DOHH2 (cell line): ENCODE measurements around the gene POGZ.

Experiments used
- H3F3A ChIP-seq: fragments of 200-600 bp; sonication (generic), shearing (Covaris generic); 2 replicates; pipeline ENCODE4 v1.6.0; 2016; ENCODE audit warnings: antibody characterized with exemption, mild to moderate bottlenecking; ENCODE audit not compliant: control insufficient read depth, insufficient read depth
- H3K27ac ChIP-seq: fragments of 200-600 bp; sonication (generic); 2 replicates; pipeline ENCODE4 v1.5.1; 2014; ENCODE audit warnings: low read depth, mild to moderate bottlenecking, low read length, moderate library complexity
- H3K27me3 ChIP-seq: fragments of 200-600 bp; sonication (generic); 2 replicates; pipeline ENCODE4 v1.6.1; 2014; ENCODE audit warnings: mild to moderate bottlenecking, low read length, mixed read lengths; ENCODE audit not compliant: control insufficient read depth
- H3K36me3 ChIP-seq: fragments of 200-600 bp; sonication (generic); 2 replicates; pipeline ENCODE4 v1.6.1; 2014; ENCODE audit warnings: mild to moderate bottlenecking, low read length, moderate library complexity, mixed read lengths; ENCODE audit not compliant: control insufficient read depth
- H3K4me1 ChIP-seq: fragments of 200-600 bp; sonication (generic); 2 replicates; pipeline ENCODE4 v1.6.1; 2014; ENCODE audit warnings: mild to moderate bottlenecking, low read length, mixed read lengths; ENCODE audit not compliant: control insufficient read depth
- H3K4me2 ChIP-seq: fragments of 200-600 bp; sonication (generic); 2 replicates; pipeline ENCODE4 v1.6.0; 2014; ENCODE audit warnings: mild to moderate bottlenecking, low read length, moderate library complexity
- H3K4me3 ChIP-seq: fragments of 200-600 bp; sonication (generic); 2 replicates; pipeline ENCODE4 v1.5.1; 2014; ENCODE audit warnings: mild to moderate bottlenecking, low read length, mixed read lengths
- H3K79me2 ChIP-seq: fragments of 200-600 bp; sonication (generic); 2 replicates; pipeline ENCODE4 v1.6.1; 2014; ENCODE audit warnings: mild to moderate bottlenecking, low read length, mixed read lengths; ENCODE audit not compliant: control insufficient read depth
- H3K9me2 ChIP-seq: fragments of 200-600 bp; sonication (generic); replicated peaks from 2 replicates; pipeline ENCODE4 v1.6.1; 2014; ENCODE audit warnings: mild to moderate bottlenecking, low read length, mixed read lengths; ENCODE audit not compliant: control insufficient read depth
- H3K9me3 ChIP-seq: fragments of 200-600 bp; sonication (generic); 2 replicates; pipeline ENCODE4 v1.6.1; 2014; ENCODE audit warnings: antibody characterized with exemption, low read length, mixed read lengths; ENCODE audit not compliant: control insufficient read depth, insufficient read depth
- H4K20me1 ChIP-seq: fragments of 200-600 bp; sonication (generic); 2 replicates; pipeline ENCODE4 v1.6.0; 2014; ENCODE audit warnings: low read depth, mild to moderate bottlenecking, antibody characterized with exemption, low read length, moderate library complexity; ENCODE audit not compliant: control insufficient read depth, insufficient read depth
- EZH2phosphoT487 ChIP-seq: fragments of 200-600 bp; sonication (generic); IDR thresholded peaks from 2 replicates; pipeline ENCODE4 v1.6.1; 2017; ENCODE audit warnings: borderline replicate concordance, mild to moderate bottlenecking, antibody characterized with exemption, low read length, moderate library complexity, mixed read lengths
- TF ChIP-seq, protein P1 (sequence below): fragments of 200-600 bp; sonication (generic); IDR thresholded peaks from one replicate; pipeline ENCODE4 v1.5.1; 2014; ENCODE audit warnings: antibody characterized with exemption, mild to moderate bottlenecking, low read depth, low read length; ENCODE audit not compliant: poor library complexity, severe bottlenecking

POGZ gene

DNA sequence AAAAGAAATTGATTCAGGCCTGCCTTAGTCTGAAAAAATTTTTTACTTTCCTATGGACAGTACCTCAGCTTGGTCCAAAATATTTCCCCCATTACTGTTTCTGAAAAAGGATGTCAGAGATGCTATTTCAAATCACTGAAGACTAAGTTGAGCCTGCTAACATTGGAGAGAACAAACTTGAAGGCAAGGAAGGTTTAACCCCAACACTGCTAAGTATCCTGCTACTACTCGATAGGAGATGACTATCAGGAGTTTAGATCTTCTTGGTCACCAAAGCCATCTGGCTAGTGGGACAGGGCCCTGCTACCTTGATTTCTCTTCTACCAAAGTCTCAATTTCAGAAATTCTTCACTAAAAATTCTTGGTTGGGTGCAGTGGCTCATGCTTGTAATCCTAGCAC is 22.7 kb upstream of the POGZ start:
- Histone ChIP-seq H4K20me1 (no peaks in the 10 kb centered on the region), H3K4me1 (no peaks in the 10 kb centered on the region), H3F3A (no peaks in the 10 kb centered on the region), H3K4me2 (no peak overlapping the region), H3K9me2 (no peaks in the 10 kb centered on the region), H3K27ac (no peak overlapping the region), H3K4me3 (no peak overlapping the region), H3K79me2 (no peaks in the 10 kb centered on the region), H3K36me3 (no peaks in the 10 kb centered on the region), H3K9me3 (peaks cover 7% of the 10 kb centered on the region), H3K27me3 (no peaks in the 10 kb centered on the region)
- TF ChIP-seq, protein P1, sequence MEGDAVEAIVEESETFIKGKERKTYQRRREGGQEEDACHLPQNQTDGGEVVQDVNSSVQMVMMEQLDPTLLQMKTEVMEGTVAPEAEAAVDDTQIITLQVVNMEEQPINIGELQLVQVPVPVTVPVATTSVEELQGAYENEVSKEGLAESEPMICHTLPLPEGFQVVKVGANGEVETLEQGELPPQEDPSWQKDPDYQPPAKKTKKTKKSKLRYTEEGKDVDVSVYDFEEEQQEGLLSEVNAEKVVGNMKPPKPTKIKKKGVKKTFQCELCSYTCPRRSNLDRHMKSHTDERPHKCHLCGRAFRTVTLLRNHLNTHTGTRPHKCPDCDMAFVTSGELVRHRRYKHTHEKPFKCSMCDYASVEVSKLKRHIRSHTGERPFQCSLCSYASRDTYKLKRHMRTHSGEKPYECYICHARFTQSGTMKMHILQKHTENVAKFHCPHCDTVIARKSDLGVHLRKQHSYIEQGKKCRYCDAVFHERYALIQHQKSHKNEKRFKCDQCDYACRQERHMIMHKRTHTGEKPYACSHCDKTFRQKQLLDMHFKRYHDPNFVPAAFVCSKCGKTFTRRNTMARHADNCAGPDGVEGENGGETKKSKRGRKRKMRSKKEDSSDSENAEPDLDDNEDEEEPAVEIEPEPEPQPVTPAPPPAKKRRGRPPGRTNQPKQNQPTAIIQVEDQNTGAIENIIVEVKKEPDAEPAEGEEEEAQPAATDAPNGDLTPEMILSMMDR = no peak
- no peak for TF ChIP-seq EZH2phosphoT487

DNA sequence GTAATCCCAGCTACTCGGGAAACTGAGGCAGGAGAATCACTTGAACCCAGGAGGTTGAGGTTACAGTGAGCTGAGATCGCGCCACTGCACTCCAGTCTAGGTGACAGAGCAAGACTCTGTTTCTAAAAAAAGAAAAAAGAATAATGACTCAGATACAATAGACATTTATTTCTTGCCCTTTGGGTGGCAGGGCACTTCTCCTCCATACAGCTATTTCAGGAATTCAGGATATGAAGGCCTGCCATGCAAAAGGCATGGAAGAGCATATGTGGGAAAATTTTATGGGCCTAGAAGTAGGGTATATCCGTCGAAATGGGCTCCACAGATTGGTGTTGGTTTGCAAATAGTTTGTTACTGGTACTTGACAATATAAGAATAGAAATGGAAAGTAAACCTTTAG is 20.2 kb upstream of the POGZ start:
- Histone ChIP-seq H3K4me3 (no peak overlapping the region), H3K9me3 (peaks cover 7% of the 10 kb centered on the region), H3K27ac (no peak overlapping the region), H3K4me2 (no peak overlapping the region), H3F3A (no peaks in the 10 kb centered on the region), H3K27me3 (no peaks in the 10 kb centered on the region), H3K79me2 (no peaks in the 10 kb centered on the region), H3K36me3 (no peaks in the 10 kb centered on the region), H4K20me1 (no peaks in the 10 kb centered on the region), H3K4me1 (no peaks in the 10 kb centered on the region), H3K9me2 (no peaks in the 10 kb centered on the region)
- TF ChIP-seq EZH2phosphoT487 = no peak
- TF ChIP-seq, protein P1 = no peak

DNA sequence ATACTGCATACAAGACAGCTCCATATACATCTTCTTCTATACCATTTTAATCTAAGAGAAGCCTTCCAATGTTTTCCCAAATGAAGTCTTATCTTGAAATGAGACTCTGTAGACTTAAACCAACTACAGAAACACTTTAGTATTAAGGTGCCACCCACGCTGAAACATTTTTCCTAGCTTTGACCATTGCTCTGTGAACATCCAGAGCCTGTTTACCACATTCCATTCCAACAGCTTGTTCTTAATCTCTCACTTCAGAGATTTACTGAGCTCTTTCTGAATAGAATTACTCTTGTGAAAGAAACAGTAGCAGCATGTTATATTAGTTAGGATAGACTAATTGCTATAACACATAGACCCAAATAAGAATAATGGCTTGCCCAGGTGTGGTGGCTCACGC is 19.6 kb upstream of the POGZ start:
- peaks cover 7% of the 10 kb centered on the region for H3K9me3 ChIP-seq
- H3K27ac ChIP-seq = no peak overlapping the region
- H4K20me1 ChIP-seq = no peaks in the 10 kb centered on the region
- H3K4me1 ChIP-seq = no peaks in the 10 kb centered on the region
- no peaks in the 10 kb centered on the region for H3K9me2 ChIP-seq
- no peaks in the 10 kb centered on the region for H3F3A ChIP-seq
- H3K36me3 ChIP-seq = no peaks in the 10 kb centered on the region
- no peak for TF ChIP-seq EZH2phosphoT487
- TF ChIP-seq, protein P1 = no peak
- no peaks in the 10 kb centered on the region for H3K79me2 ChIP-seq
- H3K4me3 ChIP-seq = no peak overlapping the region
- H3K27me3 ChIP-seq = no peaks in the 10 kb centered on the region
- H3K4me2 ChIP-seq = no peak overlapping the region
